Hematopoietic multipotent progenitor cell treated with erythropoietin and hydrocortisone succinate and interleukin-3 and kit ligand, for 4 days (in vitro differentiated cells): ENCODE data around the gene CYBB.
"Not testable (repeated sequence)": the region's sequence is repeated elsewhere in the genome, so short reads cannot be mapped to it uniquely, and the experiment has no call there.

Experiments
- DNase-seq: peaks from one replicate; pipeline ENCODE4 v3.0.0-alpha.2; 2015

The CYBB gene

GRCh38 chrX:37779857-37780256 is at the start of gene CYBB:
Gene CYBB (plus strand): TSS chrX:37780059. CDS start chrX:37780078, 19 bp downstream.
- DNase-seq: no peak

GRCh38 chrX:37745354-37745753 is 34.5 kb upstream of the CYBB start:
- peak; percentile 84 for DNase-seq

- no peak for DNase-seq
These were observed 34.0 kb upstream of the CYBB start for GRCh38 chrX:37745835-37746217.

- DNase-seq: peak; percentile 74
These were observed 33.5 kb upstream of the CYBB start for GRCh38 chrX:37746218-37746941.

GRCh38 chrX:37746951-37747350 is 32.9 kb upstream of the CYBB start:
- no peak for DNase-seq

GRCh38 chrX:37752281-37752680 is 27.6 kb upstream of the CYBB start:
- DNase-seq: no peak

- DNase-seq: peak; percentile 55
These were observed 26.9 kb upstream of the CYBB start for GRCh38 chrX:37752936-37753335.

- peak; percentile 82 for DNase-seq
These were observed 26.5 kb upstream of the CYBB start for GRCh38 chrX:37753384-37753783.

- DNase-seq: no peak
These were observed 25.3 kb upstream of the CYBB start for GRCh38 chrX:37754516-37754915.

GRCh38 chrX:37755025-37755424 is 24.8 kb upstream of the CYBB start:
- peak; percentile 90 for DNase-seq

- DNase-seq: no peak
These were observed 22.8 kb upstream of the CYBB start for GRCh38 chrX:37757082-37757481.

GRCh38 chrX:37759351-37759750 is 20.5 kb upstream of the CYBB start:
- no peak for DNase-seq

- no peak for DNase-seq
These were observed 19.9 kb upstream of the CYBB start for GRCh38 chrX:37759878-37760418.

GRCh38 chrX:37763400-37763799 is 16.5 kb upstream of the CYBB start:
- no peak for DNase-seq

GRCh38 chrX:37765507-37765906 is 14.4 kb upstream of the CYBB start:
- peak; percentile 67 for DNase-seq

- peak; percentile 34 for DNase-seq
These were observed 12.4 kb upstream of the CYBB start for GRCh38 chrX:37767430-37767829.

GRCh38 chrX:37768866-37769265 is 11.0 kb upstream of the CYBB start:
- not testable (repeated sequence) for DNase-seq

GRCh38 chrX:37776283-37776986 is 3.4 kb upstream of the CYBB start:
- no peak for DNase-seq

GRCh38 chrX:37776987-37777325 is 2.9 kb upstream of the CYBB start:
- no peak for DNase-seq

GRCh38 chrX:37781081-37781480 is 1.2 kb downstream of the CYBB start:
- DNase-seq: no peak

- DNase-seq: no peak
These were observed 2.0 kb downstream of the CYBB start for GRCh38 chrX:37781814-37782213.

GRCh38 chrX:37782359-37782758 is 2.5 kb downstream of the CYBB start:
- DNase-seq: no peak

- no peak for DNase-seq
These were observed 3.4 kb downstream of the CYBB start for GRCh38 chrX:37783305-37783704.

- DNase-seq: peak; percentile 53
These were observed 5.7 kb downstream of the CYBB start for GRCh38 chrX:37785569-37785968.
